Fibroblast of skin of abdomen (primary cell): ENCODE data around the gene FCGBP.

Source experiments
- DNase-seq: peaks from one replicate; pipeline ENCODE4 v3.0.0-alpha.2; 2013

The FCGBP gene

DNA sequence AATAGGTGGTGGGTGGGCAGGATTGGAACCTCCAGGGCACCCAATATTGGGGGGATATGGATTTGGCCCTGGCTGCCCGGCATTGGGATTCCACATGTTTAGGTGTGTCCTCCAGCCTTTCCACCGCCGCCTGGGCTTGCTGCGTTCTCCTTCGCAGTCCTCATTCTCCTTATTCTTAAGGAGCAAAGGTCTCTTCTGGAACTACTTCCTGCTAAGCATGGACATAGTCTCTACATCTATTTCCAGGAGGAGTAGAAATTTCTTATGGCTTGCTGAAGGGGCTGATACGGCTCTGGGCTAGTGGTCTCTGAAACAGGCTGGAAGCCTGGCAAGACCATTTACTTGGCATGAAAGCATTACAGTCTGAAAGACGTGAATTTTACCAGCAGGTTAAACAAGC, 9.2 kb upstream of the FCGBP start:
- DNase-seq, result no peak

DNA sequence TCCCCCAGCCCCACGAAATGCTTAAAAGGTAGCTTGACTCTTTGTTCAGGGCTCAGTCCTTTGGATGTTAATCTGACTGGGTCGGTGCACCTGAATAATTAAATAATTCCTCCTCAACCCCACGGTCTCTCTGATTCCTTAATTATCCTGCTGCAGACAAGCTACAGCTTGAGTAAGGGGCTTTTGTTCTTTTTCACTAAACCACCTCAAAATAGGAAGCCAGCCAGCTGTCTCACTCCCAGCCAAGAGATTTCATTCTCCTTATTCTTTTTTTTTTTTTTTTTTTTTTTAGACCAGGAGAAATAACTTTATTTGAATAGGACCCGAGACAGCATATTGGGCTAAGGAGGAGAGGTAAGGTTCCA, 7.9 kb upstream of the FCGBP start:
- DNase-seq, result no peak

DNA sequence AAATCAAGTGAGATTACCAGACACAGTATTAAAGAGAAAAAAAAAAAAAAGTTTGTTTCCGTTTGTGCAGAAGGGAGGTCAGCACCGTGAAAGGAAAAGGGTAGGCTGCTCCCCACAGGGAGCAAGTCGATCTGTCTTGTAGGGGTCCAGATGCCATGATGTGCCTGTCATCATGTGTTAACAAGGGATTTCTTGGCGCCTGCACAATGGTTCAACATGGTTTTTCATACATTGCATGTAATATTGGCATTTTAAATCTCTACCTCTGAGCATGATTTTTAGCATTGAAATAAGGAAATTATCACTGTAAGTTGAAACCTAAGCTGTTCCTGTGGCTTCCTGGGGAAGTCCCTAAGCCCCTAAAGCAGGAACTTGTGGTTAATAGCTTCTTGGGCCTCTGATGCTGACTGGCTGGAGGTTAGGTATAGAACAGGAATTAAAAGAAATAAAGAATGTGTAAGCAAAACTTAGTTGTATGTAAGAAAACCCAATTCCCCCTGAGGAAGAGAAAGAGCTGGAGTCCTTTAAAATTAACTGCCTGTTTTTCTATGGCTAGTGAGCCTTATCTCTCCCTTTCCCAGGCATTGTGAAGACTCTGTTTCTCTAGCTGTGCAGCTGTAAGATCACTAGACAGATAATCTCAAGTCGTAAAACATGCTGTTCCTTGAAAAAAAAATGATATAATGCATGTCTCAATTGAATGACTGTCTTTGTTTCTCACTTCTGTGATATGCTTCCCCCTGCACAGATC, 7.4 kb upstream of the FCGBP start:
- DNase-seq, result peak; percentile 29

DNA sequence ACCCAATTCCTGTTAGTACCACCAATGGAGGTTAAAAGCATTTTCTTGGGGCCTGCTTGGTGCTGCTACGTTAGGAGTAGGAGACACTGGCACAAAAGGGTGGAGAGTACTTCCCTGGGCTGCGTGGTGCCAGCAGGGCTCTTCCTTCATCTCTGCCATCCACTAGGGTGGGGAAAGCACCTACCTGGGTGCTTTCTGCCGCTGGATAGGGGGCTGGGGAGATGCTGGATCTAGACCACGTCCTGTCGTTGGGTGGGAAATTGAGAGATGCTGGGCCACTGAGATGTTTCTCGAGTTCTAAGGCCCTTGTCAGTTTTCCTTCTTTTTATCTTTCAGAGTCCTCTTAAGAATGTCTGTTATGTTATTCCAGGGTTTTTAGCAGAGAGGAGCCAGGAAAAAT, 6.7 kb upstream of the FCGBP start:
- no peak for DNase-seq

DNA sequence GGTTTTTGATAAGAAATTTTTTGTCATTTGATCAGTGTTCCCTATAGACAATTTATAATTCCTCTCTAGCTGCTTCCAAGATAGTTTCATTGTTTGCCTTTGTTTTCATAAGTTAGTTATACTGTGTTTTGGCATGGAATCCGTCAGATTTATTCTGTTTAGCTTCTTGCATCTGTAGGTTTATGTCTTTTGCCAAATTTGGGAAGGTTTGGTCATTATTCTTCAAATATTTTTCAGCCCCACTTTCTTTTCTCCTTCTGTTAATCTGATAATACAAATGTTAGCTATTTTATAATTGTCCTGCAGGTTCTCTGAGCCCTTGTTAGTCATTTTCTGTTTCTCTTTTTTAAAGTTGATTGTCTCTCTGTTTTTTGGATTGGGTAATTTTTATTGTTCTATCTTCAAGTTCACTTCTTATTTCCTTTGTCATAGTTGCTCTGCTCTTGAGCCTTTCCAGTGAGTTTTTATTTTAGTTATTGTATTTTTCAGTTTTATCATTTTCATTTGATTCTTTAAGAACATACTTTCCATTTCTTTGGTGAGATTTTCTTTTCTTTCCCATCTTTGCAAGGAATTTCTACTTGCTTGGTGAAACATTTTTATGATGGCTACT, 5.9 kb upstream of the FCGBP start:
- no peak for DNase-seq

DNA sequence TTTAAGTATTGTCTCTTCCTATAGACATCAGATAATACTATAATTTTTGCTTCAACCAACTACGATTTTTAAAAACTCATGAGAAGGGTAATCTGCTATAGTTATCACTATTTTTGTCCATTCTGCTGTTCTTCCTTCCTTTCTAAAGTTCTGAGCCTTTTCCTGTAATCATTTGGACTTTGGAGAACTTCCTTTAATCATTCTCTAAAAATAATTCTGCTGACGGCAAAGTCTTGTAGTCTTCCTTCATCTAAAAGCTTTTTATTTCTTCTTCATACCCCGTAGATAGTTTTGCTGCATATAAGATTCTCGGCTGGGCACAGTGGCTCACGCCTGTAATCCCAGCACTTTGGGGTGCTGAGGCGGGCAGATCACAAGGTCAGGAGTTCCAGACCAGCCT, 5.1 kb upstream of the FCGBP start:
- DNase-seq, result no peak

DNA sequence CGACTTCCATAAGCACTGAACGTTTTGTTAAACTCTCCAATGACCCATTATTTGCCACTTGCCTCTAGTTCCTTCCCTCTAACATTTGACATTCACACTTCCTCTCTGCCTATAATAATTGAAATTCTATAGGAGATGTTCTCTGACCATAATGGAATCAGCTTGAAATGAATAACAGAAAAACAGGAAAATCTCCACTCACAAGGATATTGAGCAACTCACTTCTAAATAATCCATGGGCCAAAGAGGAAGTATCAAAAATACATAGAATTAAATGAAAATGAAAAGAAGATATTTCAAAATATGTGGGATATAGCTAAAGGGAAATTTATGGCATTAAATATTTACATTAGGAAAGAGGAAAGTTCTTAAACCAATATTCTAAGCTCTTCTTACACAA, 3.4 kb upstream of the FCGBP start:
- DNase-seq, result no peak

DNA sequence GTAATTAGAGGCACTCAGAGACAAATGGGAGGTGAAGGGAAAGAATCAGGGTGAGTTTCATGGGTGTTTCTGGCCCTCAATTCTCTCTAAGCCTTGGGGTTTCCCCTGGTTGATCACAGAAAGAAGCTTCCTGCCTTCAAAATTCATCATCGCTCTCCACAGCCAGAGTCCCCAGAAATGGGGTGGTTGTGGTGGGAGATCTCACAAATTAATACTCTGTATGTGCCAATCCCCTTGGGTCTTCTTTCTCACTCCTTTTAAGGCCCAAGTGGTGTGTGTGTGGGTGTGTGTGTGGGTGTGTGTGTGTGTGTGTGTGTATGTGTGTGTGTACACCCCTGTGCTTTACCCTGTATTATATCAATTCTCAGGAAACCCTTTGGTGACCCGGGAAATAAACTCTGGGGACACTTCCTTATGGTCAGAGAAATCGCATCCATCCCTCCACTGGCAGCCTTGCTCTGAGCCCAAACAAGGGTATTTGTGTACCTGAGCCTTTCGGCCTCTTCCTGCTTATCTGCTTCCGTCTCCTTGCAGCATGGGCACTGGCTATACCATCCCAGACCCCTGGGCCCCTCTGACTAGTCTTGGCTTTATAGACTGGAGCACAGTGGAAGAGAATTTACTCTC, 2.8 kb upstream of the FCGBP start:
- DNase-seq, result no peak

DNA sequence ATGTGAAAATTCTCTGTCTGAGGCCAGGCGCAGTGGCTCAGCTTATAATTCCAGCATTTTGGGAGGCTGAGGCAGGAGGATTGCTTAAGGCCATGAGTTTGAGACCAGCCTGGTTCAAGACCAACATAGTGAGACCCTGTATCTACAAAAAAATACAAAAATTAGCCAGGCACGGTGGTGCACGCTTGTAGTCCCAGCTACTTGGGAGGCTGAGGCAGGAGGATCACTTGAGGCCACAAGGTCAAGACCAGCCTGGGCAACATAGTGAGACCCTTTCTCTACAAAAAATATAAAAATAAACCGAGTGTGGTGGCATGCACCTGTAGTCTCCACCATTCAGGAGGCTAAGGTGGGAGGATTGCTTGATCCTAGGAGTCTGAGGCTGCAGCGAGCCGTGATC, 2.2 kb upstream of the FCGBP start:
- no peak for DNase-seq

DNA sequence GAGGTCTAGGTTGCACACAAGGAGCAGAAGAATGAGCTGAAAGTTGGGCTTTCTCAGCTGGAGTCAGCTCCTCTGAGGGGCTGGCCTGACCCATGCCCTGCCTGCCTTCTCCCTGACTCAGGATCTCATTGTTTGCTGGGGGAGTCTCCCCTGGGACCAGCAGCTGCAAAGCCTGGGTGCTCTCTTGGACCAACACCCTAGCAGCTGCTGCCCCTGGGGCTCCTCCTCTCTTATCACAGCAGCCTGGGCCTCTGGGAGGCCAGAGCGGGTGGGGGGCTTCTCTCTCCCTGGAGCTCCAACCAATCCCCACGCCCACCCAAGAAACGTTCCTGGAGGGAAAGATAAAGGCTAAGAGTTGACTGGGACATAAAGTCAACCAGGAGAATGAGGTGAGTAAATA, 1.6 kb upstream of the FCGBP start:
- no peak for DNase-seq

DNA sequence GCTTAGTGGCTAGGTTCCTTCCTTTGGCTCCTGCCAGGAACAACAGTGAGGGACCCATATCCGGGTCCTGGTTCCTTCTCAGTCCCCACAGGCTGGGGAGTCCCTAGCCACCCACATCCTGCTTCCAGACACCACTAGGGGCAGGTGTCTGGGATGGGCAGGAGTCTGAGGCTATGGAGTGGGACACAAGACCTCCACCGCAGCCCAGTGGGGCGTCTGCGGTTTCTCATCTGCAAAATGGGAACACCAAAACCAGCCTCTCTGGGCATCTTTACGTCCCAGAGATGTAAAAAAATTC, 879 bp upstream of the FCGBP start:
- DNase-seq, result no peak

DNA sequence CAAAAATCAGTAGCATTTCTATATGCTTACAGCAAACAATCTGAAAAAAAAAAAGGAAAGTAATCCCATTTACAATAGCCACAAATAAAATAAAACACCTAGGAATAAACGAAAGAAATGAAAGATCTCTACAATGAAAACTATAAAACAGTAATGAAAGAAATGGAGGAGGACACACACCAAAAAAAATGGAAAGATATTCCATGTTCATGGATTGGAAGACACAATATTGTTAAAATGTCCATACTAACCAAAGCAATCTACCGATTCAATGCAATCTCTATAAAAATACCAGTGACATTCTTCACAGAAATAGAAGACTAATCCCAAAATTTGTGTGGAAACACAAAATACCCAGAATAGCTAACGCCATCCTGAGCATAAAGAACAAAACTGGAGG, 4.7 kb downstream of the FCGBP start:
- no peak for DNase-seq

DNA sequence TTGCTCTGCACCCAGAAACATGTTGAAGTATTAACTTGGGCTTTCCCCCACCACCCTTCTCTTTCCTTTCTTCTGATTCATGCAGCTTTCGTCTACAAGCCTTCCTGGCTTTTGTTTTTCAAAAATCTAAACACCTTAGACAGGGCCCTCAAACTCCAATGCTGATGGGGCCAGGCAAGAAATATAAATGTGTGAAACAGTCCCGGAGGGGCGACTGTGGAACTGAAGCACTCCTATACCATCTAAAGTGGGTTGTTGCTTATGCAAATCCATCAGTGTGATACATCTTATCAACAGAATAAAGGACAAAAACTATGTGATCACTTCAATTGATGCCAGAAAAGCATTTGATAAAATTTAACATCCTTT, 6.1 kb downstream of the FCGBP start:
- DNase-seq, result no peak

DNA sequence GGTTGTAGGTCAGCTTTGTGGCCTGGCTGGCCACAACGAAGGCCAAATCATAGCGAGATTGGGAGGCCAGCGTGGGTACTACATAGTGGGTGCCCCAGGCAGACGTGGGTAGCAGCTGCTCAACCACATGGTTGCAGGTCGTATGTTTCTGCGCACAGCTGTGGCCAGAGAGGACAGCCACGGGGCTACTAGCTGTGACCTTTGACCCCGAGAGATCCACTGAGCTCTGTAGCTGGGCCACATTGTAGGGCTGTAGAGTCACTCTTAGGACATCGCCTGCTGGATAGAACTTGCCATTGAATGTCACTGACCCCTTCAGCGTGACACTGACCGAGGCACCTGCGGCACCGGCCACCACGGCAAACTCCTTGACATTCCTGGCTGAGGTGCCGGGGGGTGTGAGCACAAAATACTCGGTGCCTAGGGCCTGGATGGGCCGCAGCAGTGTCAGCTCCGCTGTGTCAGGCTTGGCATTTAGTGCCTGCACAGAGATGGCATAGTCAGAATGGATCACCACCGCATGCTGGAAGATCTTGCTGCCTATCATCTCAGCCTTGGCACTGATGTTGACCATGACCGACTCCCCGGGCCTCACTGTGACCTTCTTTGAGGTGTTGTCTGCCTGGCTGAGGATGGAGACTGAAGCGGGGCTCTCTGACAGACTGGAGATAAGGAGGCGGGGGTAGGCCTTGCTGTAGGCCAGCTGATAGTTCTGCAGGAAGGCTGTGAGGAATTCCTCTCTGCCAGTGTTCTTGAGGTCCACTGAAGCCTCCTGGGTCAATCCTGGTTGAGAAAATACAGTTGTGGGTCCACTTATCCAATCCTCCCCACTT, 6.7 kb downstream of the FCGBP start:
- no peak for DNase-seq

DNA sequence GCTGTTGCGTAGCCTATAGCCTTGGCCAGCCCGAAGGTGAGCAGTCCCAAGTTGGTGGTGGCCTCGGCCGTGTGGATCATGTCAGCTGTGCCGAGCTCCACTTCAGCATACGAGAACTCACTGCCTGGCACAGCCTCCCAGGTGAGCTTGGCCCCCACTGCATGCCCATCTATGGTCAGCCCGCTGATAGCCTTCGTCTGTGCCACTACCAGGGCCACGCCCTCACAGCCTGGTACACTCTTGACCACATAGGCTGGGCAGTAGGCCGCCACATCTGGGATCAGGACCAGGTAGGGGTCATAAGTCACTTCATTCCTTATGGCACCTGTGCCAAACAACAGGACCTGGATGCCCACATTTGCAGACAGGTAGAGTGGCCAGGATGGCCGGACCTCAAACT, 7.4 kb downstream of the FCGBP start:
- DNase-seq, result no peak

DNA sequence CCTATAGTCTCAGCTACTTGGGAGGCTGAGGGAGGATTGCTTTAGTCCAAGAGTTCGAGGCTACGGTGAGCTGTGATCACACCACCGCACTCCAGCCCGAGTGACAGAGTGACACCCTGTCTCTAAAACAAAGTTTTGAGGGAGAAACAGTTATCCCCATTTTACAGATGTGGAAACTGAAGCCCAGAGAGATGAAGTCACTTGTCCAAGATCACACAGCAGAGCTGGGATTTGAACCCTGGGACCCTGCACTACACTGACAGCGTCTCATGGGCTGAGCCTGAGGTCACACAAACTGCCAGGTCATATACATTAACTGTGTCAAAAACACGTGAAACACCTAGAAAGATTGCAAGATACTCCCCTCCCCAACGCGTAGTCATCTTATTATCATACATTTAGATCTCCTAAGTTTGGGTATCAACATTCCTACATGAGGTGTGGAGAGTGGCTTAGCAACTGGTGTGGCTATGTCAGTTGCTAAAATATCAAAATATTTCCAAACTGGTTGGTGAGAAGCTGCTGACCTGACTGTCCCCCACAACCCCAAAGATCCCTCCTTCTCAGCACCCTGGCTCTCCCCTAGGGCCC, 8.2 kb downstream of the FCGBP start:
- no peak for DNase-seq

DNA sequence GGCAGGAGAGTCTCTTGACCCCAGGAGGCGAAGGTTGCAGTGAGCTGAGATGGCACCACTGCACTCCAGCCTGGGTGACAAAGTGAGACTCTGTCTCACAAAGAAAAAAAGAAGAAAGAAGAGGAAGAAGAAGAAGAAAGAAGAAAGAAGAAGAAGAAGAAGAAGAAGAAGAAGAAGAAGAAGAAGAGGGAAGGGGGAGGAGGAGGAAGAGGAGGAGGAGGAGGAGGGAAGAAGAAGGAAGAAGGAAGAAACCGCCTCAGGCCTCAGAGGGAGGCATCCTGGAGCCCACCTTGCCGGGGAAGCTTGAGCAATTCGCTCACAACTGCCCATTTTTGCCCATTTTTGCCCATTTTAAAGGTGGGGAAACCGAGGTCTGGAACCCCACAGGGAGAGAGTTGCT, 9.5 kb downstream of the FCGBP start:
- DNase-seq, result no peak

DNA sequence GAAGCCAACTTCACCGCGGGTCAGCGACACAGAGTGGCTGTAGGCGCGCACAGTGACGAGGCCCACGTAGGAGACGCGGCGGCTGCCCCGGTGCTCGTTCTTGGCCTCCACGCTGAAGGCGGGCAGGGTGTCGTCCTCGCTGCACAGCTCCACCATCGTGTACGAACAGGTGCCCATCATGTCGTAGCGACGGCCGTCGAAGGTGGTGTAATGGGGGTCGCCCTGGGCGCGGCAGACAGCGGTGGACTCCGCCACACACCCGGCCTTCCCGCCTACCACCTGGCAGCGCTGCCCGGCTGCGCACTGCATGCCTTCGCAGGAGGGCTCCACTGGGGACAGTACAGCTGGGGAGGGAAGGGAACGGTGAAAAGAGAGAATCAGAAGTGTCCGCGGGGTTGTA, 10.0 kb downstream of the FCGBP start:
- no peak for DNase-seq

DNA sequence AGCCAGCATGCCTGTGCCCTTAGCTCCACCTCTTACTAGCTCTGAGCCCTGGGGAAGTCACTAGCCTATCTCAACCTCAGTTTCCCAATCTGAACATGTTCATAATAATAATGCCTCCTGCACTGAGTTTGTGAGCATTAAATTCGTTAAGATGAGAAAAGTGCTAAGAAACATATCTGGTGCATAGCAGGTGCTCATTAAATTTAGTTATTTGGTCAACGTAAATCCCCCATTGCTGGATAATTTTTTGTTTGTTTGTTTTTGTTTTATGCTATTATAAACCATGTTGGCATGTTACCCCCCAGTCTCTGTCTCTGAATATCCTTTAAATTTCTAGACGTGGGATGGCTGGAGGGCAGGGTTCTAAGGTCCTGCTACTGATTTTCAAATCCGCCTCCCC, 10.6 kb downstream of the FCGBP start:
- no peak for DNase-seq

DNA sequence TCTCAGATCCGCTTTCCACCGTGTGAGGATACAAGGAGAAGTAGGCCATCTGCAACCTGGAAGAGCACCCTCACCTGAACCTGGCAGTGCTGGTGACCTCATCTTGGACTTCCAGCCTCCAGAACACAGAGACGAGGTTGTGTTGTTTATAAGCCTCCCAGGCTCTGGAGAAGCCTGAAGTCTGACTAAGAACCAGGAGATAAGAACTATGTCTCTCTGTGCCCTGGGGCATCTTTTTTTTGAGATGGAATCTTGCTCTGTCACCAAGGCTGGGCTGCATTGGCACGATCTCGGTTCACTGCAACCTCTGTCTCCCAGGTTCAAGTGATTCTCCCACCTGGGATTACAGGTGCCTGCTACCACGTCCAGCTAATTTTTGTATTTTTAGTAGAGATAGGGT, 14.5 kb downstream of the FCGBP start:
- no peak for DNase-seq

DNA sequence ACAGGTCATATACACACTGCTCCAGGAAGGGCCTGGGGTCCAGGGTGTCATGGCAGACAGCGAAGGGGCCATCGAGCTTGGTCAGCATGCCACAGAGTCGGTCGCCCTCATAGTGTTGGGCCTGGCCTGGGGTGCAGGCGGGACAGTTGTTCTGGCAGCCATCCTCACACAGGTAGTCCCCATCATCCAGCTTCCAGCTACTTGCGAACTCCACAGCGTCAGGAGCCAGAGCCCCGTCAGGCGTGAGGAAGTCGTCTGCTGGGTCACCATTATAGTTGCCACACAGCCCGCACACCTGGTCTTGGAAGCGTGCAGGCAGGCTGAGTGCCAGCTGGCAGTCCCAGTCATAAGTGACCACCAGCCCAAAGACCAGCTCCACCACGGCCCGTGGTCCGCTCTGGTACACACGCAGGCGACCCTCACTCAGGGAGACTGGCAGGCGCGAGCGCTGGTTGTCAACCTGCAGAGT, 16.2 kb downstream of the FCGBP start:
- no peak for DNase-seq

DNA sequence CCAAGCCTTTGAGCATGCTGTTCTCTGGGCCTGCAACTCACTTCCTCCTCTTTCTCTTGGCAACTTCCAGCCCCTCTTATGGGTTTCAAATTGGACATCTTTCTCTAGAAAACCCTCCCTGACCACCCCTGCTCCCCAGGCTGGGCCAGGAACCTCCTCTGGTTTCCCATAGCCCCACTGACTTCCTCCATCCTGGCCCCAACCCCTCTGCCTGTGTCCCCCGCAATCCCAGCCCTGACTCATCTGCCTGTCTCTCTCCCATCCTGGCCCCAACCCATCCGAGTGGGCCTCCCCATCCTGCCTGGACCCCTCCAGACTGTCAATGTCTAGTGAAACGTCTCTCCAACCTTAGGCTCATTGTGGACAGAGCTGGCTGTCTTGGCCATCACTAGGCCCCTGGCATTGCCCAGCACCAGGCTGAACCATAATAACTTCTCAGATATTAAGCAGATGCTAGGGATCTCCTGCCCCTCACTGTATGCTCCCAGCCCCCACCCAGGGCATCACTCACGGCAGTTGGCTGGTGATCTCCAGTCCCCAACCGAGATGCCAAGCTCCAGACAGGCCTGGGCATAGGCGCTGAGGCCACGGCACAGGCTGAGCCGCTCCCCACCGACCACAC, 16.8 kb downstream of the FCGBP start:
- no peak for DNase-seq
